Mesenchymal stem cell (in vitro differentiated cells and primary cell): ENCODE measurements around the gene HPSE.
A peak's percentile ranks its signal among the peaks of the same experiment; 100 is the strongest.

Experiments
- DNase-seq: peaks from one replicate; pipeline ENCODE4 v3.0.0-alpha.2; 2013
- H2AFZ ChIP-seq: one replicate; pipeline ENCODE4 v1.6.1; 2013; ENCODE audit warnings: low read depth, mild to moderate bottlenecking, control low read depth, inconsistent platforms, low read length, moderate library complexity
- H2AK5ac ChIP-seq: 2 replicates; pipeline ENCODE4 v1.6.1; 2013; ENCODE audit warnings: low read length, moderate library complexity, mild to moderate bottlenecking, inconsistent platforms; ENCODE audit not compliant: severe bottlenecking
- H2BK120ac ChIP-seq: one replicate; pipeline ENCODE4 v1.6.1; 2013; ENCODE audit warnings: low read depth, mild to moderate bottlenecking, inconsistent platforms, low read length, moderate library complexity
- H2BK12ac ChIP-seq, 2 experiments: one replicate each; pipeline ENCODE4 v1.6.1; 2013; ENCODE audit warnings: inconsistent platforms in 2 of 2, low read length in 2 of 2, mild to moderate bottlenecking in 2 of 2, moderate library complexity in 2 of 2, control low read depth in 1 of 2
- H2BK15ac ChIP-seq: one replicate; pipeline ENCODE4 v1.6.1; 2013; ENCODE audit warnings: mild to moderate bottlenecking, low read depth, inconsistent platforms; ENCODE audit not compliant: poor library complexity, severe bottlenecking
- H2BK5ac ChIP-seq: 2 replicates; pipeline ENCODE4 v1.6.1; 2013; ENCODE audit warnings: low read depth, mild to moderate bottlenecking, low read length, control low read depth, inconsistent platforms; ENCODE audit not compliant: poor library complexity, severe bottlenecking
- H3K14ac ChIP-seq, 2 experiments: one replicate each; pipeline ENCODE4 v1.6.1; 2013; ENCODE audit warnings: inconsistent platforms in 2 of 2, low read length in 2 of 2, control low read depth in 1 of 2, mild to moderate bottlenecking in 1 of 2, moderate library complexity in 1 of 2
- H3K18ac ChIP-seq, 2 experiments: one replicate each; pipeline ENCODE4 v1.6.1; 2013; ENCODE audit warnings: inconsistent platforms in 2 of 2, low read length in 2 of 2, control low read depth in 1 of 2, low read depth in 1 of 2, mild to moderate bottlenecking in 1 of 2
- H3K23ac ChIP-seq, 2 experiments: one replicate each; pipeline ENCODE4 v1.6.1; 2013; ENCODE audit warnings: inconsistent platforms in 2 of 2, low read length in 2 of 2, mild to moderate bottlenecking in 2 of 2, moderate library complexity in 2 of 2, control low read depth in 1 of 2
- H3K27ac ChIP-seq: 2 replicates; pipeline ENCODE4 v1.5.1; 2013; ENCODE audit warnings: mild to moderate bottlenecking, moderate library complexity, low read length, control low read depth, inconsistent platforms; ENCODE audit not compliant: poor library complexity, severe bottlenecking
- H3K27me3 ChIP-seq, 2 experiments: 2 replicates each; pipeline versions ENCODE4 v1.6.1 to v1.7.0; 2013; ENCODE audit warnings: low read length in 2 of 2, mild to moderate bottlenecking in 2 of 2, moderate library complexity in 2 of 2, control low read depth in 1 of 2, inconsistent platforms in 1 of 2; ENCODE audit not compliant: control insufficient read depth in 1 of 2, insufficient read depth in 1 of 2
- H3K36me3 ChIP-seq, 2 experiments: 2 replicates each; pipeline versions ENCODE4 v1.6.1 to v1.7.0; 2013; ENCODE audit warnings: low read length in 2 of 2, control low read depth in 1 of 2, inconsistent platforms in 1 of 2, low read depth in 1 of 2, mild to moderate bottlenecking in 1 of 2; ENCODE audit not compliant: insufficient read depth in 2 of 2, control insufficient read depth in 1 of 2
- H3K4ac ChIP-seq, 2 experiments: one replicate each; pipeline ENCODE4 v1.6.1; 2013; ENCODE audit warnings: inconsistent platforms in 2 of 2, low read length in 2 of 2, mild to moderate bottlenecking in 2 of 2, moderate library complexity in 2 of 2, control low read depth in 1 of 2, low read depth in 1 of 2
- H3K4me1 ChIP-seq: 2 replicates; pipeline ENCODE4 v1.6.1; 2013; ENCODE audit warnings: low read depth, low read length, control low read depth; ENCODE audit not compliant: control insufficient read depth, insufficient read depth
- H3K4me2 ChIP-seq: 2 replicates; pipeline ENCODE4 v1.6.1; 2013; ENCODE audit warnings: low read length, mild to moderate bottlenecking, inconsistent platforms; ENCODE audit not compliant: poor library complexity, severe bottlenecking
- H3K4me3 ChIP-seq, 2 experiments: 2 replicates each; pipeline versions ENCODE4 v1.5.1 to v1.7.0; 2013; ENCODE audit warnings: low read length in 2 of 2, mild to moderate bottlenecking in 2 of 2, control low read depth in 1 of 2, low read depth in 1 of 2; ENCODE audit not compliant: insufficient read depth in 1 of 2
- H3K79me1 ChIP-seq: replicated peaks from 2 replicates; pipeline ENCODE4 v1.6.1; 2013; ENCODE audit warnings: mild to moderate bottlenecking, control low read depth, low read length, inconsistent platforms; ENCODE audit not compliant: poor library complexity, severe bottlenecking
- H3K9ac ChIP-seq: 2 replicates; pipeline ENCODE4 v1.7.0; 2013; ENCODE audit warnings: mild to moderate bottlenecking, low read length, moderate library complexity
- H3K9me3 ChIP-seq: 2 replicates; pipeline ENCODE4 v1.7.0; 2013; ENCODE audit warnings: mild to moderate bottlenecking, low read length; ENCODE audit not compliant: control insufficient read depth
- H4K8ac ChIP-seq: one replicate; pipeline ENCODE4 v1.6.1; 2013; ENCODE audit warnings: inconsistent platforms, mild to moderate bottlenecking, low read length, moderate library complexity
- H4K91ac ChIP-seq: one replicate; pipeline ENCODE4 v1.6.1; 2013; ENCODE audit warnings: mild to moderate bottlenecking, low read length, inconsistent platforms
- WGBS: methylation state at CpG from one replicate; pipeline ENCODE4 v1.1.7; 2013; ENCODE audit warnings: mixed read lengths; 5-methylcytosine and 5-hydroxymethylcytosine counted together

HPSE gene

GRCh38 chr4:83284193-83285054 is 50.2 kb downstream of the HPSE start, which contains the start of gene COQ2:
Gene COQ2, minus strand, starts transcription at chr4:83284798. Its CDS starts 34 bp downstream, at chr4:83284764.
- Histone ChIP-seq H2BK15ac (peak within 1 kb of the TSS; percentile 96), H3K4ac (peak within 1 kb of the TSS in 1 of 2 experiments; percentile 97), H3K14ac (peak within 1 kb of the TSS in 1 of 2 experiments; percentile 96), H3K27ac (peak within 1 kb of the TSS; percentile 90), H2AK5ac (no peak within 1 kb of the TSS), H3K79me1 (peaks cover 10% of the 10 kb centered on the region), H3K4me3 (peak within 1 kb of the TSS; percentile 91 to 93), H3K9ac (peak within 1 kb of the TSS; percentile 98), H3K9me3 (no peaks in the 10 kb centered on the region), H3K23ac (peak within 1 kb of the TSS in 1 of 2 experiments; percentile 87), H2BK12ac (peak within 1 kb of the TSS in 1 of 2 experiments; percentile 94), H2BK120ac (peak within 1 kb of the TSS; percentile 66), H3K27me3 (no peaks in the 10 kb centered on the region), H2BK5ac (peak within 1 kb of the TSS; percentile 84), H3K4me2 (peak within 1 kb of the TSS; percentile 85), H4K8ac (peak within 1 kb of the TSS; percentile 46), H2AFZ (peak within 1 kb of the TSS; percentile 88), H4K91ac (peak within 1 kb of the TSS; percentile 91), H3K36me3 (peaks cover 0 to 3% of the 10 kb centered on the region in 2 experiments), H3K4me1 (no peaks in the 10 kb centered on the region), H3K18ac (peak within 1 kb of the TSS; percentile 95 to 97)
- DNase-seq = peak; percentile 94
- under 1% methylated on average over 74 of the region's 76 CpGs for WGBS

GRCh38 chr4:83283181-83283580 is 51.5 kb downstream of the HPSE start:
- peaks cover 3 to 6% of the 10 kb centered on the region in 2 experiments for H3K36me3 ChIP-seq
- H3K9me3 ChIP-seq = no peaks in the 10 kb centered on the region
- DNase-seq = no peak
- no peaks in the 10 kb centered on the region for H3K27me3 ChIP-seq
- no peak overlapping the region for H3K23ac ChIP-seq
- no peak overlapping the region for H2BK120ac ChIP-seq
- H2AFZ ChIP-seq = no peak overlapping the region
- H3K27ac ChIP-seq = no peak overlapping the region
- H2BK5ac ChIP-seq = no peak overlapping the region
- no peak overlapping the region for H2BK15ac ChIP-seq
- no peak overlapping the region for H2AK5ac ChIP-seq
- H4K8ac ChIP-seq = no peak overlapping the region
- H3K9ac ChIP-seq = peak overlapping the region; percentile 98
- H3K4me2 ChIP-seq = no peak overlapping the region
- H2BK12ac ChIP-seq = no peak overlapping the region
- H3K14ac ChIP-seq = no peak overlapping the region
- H3K18ac ChIP-seq = no peak overlapping the region
- H3K4me3 ChIP-seq = peak overlapping the region in 1 of 2 experiments; percentile 91
- 92% methylated on average over 7 of the region's 7 CpGs for WGBS
- no peak overlapping the region for H3K4ac ChIP-seq
- H3K79me1 ChIP-seq = peaks cover 10% of the 10 kb centered on the region
- no peaks in the 10 kb centered on the region for H3K4me1 ChIP-seq
- H4K91ac ChIP-seq = no peak overlapping the region

DNA sequence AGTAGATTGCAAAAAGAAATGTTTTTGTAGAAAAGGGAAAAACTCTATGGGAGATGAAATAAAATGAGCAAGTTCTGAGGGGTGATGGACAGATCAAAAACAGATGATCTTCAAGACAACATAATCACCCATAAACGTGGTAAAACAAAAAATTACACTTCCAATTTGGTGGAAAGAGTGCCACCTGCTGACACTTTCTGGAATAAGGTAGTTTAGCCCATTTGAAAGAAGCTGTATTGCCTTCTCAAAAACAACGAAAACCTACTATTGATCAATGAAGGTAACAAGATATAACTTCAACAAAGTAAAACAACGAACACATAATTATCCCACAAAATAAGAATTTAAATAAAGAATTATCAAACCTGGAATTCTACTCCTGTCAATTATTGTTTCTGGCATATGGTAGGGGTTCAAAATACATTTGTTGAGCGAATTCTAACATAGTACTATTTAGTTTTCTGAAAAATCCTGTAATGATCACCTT is 52.6 kb downstream of the HPSE start:
- no peak overlapping the region for H2BK15ac ChIP-seq
- H2AFZ ChIP-seq = no peak overlapping the region
- H2AK5ac ChIP-seq = no peak overlapping the region
- H2BK5ac ChIP-seq = no peak overlapping the region
- H3K9ac ChIP-seq = peak overlapping the region; percentile 20
- no peak overlapping the region for H3K4ac ChIP-seq
- no peak overlapping the region for H3K18ac ChIP-seq
- no peak overlapping the region for H2BK120ac ChIP-seq
- no peaks in the 10 kb centered on the region for H3K9me3 ChIP-seq
- H3K14ac ChIP-seq = no peak overlapping the region
- peak; percentile 71 for DNase-seq
- no peaks in the 10 kb centered on the region for H3K27me3 ChIP-seq
- no peak overlapping the region for H3K27ac ChIP-seq
- H3K36me3 ChIP-seq = peaks cover 3 to 10% of the 10 kb centered on the region in 2 experiments
- no peak overlapping the region for H2BK12ac ChIP-seq
- H4K8ac ChIP-seq = no peak overlapping the region
- no peak overlapping the region for H3K23ac ChIP-seq
- H3K4me1 ChIP-seq = no peaks in the 10 kb centered on the region
- peaks cover 12% of the 10 kb centered on the region for H3K79me1 ChIP-seq
- no peak overlapping the region for H3K4me3 ChIP-seq
- 100% methylated on average over 1 of the region's 4 CpGs for WGBS
- no peak overlapping the region for H3K4me2 ChIP-seq
- no peak overlapping the region for H4K91ac ChIP-seq

DNA sequence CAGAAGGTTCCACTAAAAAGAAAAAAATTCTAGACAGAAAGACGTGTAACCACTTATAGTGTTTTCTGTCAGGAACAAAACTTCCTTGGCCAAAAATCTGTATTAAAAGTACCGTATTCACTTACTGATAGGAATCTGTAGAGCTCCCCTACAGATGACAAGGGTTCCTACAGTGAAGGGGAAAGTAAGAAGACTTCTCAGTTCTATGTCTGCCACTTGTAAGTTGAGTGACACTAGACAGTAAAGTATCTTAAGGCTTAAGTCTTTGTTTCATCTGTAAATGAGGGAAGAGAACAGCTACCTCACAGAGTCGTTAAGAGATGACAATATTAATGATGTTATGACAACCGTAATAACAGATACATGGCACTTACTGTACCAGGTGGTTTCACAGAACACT is 53.3 kb downstream of the HPSE start:
- no peak overlapping the region for H2BK5ac ChIP-seq
- H3K79me1 ChIP-seq = peaks cover 13% of the 10 kb centered on the region
- H4K91ac ChIP-seq = no peak overlapping the region
- H3K4me3 ChIP-seq = no peak overlapping the region
- no peak overlapping the region for H3K4ac ChIP-seq
- H3K18ac ChIP-seq = no peak overlapping the region
- H3K27me3 ChIP-seq = no peaks in the 10 kb centered on the region
- peak; percentile 25 for DNase-seq
- H3K23ac ChIP-seq = no peak overlapping the region
- 93% methylated on average over 4 of the region's 4 CpGs for WGBS
- no peak overlapping the region for H3K14ac ChIP-seq
- H2AK5ac ChIP-seq = no peak overlapping the region
- no peak overlapping the region for H3K4me2 ChIP-seq
- H3K27ac ChIP-seq = no peak overlapping the region
- peaks cover 3 to 11% of the 10 kb centered on the region in 2 experiments for H3K36me3 ChIP-seq
- H2BK12ac ChIP-seq = no peak overlapping the region
- no peaks in the 10 kb centered on the region for H3K4me1 ChIP-seq
- H3K9me3 ChIP-seq = no peaks in the 10 kb centered on the region
- H2BK120ac ChIP-seq = no peak overlapping the region
- H4K8ac ChIP-seq = no peak overlapping the region
- no peak overlapping the region for H2AFZ ChIP-seq
- H3K9ac ChIP-seq = peak overlapping the region; percentile 20
- no peak overlapping the region for H2BK15ac ChIP-seq
